ENCODE results near the gene KLHL1. TPM values are rescaled to one million over a fixed set of nuclear protein-coding genes. Genes with fewer than 3 reads are reported as not detected.

The KLHL1 gene
- total and polyA plus RNA-seq, 2 of the 4 experiments (the other 2 are of a cell fraction) = not detected

DNA sequence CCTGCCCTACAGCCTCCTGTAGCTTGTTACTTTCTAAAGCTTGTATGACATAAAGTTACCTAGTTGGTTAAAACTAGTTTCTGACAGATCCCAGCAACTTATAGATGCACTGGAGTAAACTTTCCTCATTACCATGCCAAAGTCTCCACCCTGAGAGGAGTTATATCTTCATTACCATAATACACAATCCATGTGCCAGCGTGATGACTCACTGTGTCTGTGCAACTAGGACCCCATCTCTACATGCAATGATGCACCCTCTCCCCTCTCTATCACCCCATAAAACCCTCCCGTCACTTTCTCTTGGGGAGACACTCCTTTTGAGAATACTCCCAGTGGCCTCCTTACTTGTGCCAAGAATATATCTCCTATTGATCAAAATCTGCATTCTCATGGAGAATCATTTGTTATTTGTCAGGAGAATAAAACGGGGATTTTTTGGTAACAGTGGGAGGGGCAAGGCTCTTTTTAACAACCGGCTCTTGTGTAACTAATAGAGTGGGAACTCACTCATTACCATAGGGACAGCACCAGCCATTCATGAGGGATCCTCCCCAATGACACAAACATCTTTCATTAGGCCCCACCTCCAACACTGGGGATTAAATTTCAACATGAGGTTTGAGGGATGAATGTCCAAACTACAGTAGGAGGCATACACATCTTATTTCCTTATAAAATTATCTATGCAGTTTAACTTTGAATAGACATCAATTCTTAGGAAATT is 235.8 kb downstream of the KLHL1 start:
- no peak overlapping the region for H4K5ac ChIP-seq (ENCODE audit: low read depth, low read length)
- H3K4me2 ChIP-seq (ENCODE audit: low read depth, low read length) = no peak overlapping the region
- TF ChIP-seq RAD21 (IDR thresholded peaks at IDR 0.05; ENCODE audit: low read length) (no peak), SMC3 (IDR thresholded peaks at IDR 0.05; ENCODE audit: low read depth, low read length) (no peak), BHLHE40 (IDR thresholded peaks at IDR 0.05; ENCODE audit: low read depth, low read length) (no peak), FOS (IDR thresholded peaks at IDR 0.05; ENCODE audit: low read depth, low read length) (no peak), CHD1 (IDR thresholded peaks at IDR 0.05; ENCODE audit: low read depth, low read length) (no peak), RCOR1 (IDR thresholded peaks at IDR 0.05; ENCODE audit: insufficient replicate concordance, low read length) (no peak), MXI1 (IDR thresholded peaks at IDR 0.05; ENCODE audit: borderline replicate concordance, low read depth, low read length) (no peak), NFE2L2 (IDR thresholded peaks at IDR 0.05; ENCODE audit: low read depth, low read length) (no peak), MAZ (IDR thresholded peaks at IDR 0.05; ENCODE audit: borderline replicate concordance, low read depth, low read length) (no peak), CEBPB (IDR thresholded peaks at IDR 0.05; ENCODE audit: low read depth, low read length) (no peak), POLR2A (IDR thresholded peaks at IDR 0.05; ENCODE audit: low read depth, low read length) (no peak), MAFK (IDR thresholded peaks at IDR 0.05; ENCODE audit: low read depth, low read length) (no peak), RFX5 (IDR thresholded peaks at IDR 0.05; ENCODE audit: low read depth, low read length) (no peak)
- TF ChIP-seq, protein P1, sequence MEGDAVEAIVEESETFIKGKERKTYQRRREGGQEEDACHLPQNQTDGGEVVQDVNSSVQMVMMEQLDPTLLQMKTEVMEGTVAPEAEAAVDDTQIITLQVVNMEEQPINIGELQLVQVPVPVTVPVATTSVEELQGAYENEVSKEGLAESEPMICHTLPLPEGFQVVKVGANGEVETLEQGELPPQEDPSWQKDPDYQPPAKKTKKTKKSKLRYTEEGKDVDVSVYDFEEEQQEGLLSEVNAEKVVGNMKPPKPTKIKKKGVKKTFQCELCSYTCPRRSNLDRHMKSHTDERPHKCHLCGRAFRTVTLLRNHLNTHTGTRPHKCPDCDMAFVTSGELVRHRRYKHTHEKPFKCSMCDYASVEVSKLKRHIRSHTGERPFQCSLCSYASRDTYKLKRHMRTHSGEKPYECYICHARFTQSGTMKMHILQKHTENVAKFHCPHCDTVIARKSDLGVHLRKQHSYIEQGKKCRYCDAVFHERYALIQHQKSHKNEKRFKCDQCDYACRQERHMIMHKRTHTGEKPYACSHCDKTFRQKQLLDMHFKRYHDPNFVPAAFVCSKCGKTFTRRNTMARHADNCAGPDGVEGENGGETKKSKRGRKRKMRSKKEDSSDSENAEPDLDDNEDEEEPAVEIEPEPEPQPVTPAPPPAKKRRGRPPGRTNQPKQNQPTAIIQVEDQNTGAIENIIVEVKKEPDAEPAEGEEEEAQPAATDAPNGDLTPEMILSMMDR (conservative IDR thresholded peaks at IDR 0.05; ENCODE audit: low read depth, low read length) = no peak
- TF ChIP-seq, protein P2, sequence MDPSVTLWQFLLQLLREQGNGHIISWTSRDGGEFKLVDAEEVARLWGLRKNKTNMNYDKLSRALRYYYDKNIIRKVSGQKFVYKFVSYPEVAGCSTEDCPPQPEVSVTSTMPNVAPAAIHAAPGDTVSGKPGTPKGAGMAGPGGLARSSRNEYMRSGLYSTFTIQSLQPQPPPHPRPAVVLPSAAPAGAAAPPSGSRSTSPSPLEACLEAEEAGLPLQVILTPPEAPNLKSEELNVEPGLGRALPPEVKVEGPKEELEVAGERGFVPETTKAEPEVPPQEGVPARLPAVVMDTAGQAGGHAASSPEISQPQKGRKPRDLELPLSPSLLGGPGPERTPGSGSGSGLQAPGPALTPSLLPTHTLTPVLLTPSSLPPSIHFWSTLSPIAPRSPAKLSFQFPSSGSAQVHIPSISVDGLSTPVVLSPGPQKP (IDR thresholded peaks at IDR 0.05; ENCODE audit: borderline replicate concordance, low read depth, low read length) = no peak
- TF ChIP-seq, protein P3, sequence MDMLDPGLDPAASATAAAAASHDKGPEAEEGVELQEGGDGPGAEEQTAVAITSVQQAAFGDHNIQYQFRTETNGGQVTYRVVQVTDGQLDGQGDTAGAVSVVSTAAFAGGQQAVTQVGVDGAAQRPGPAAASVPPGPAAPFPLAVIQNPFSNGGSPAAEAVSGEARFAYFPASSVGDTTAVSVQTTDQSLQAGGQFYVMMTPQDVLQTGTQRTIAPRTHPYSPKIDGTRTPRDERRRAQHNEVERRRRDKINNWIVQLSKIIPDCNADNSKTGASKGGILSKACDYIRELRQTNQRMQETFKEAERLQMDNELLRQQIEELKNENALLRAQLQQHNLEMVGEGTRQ (IDR thresholded peaks at IDR 0.05; ENCODE audit: low read depth, low read length) = no peak
- no peak overlapping the region for H3K23ac ChIP-seq (ENCODE audit: low read depth, low read length)
- H3K4ac ChIP-seq (ENCODE audit: low read depth, low read length) = no peak overlapping the region
- DNase-seq = no peak
- no TSS peak for BruUV-seq (replicated peaks)
- dilution Hi-C loops (cut with HindIII; ENCODE audit: low sequenced_read_pairs, unreplicated experiment) = no loop called here
- H3K4me1 ChIP-seq (ENCODE audit: control insufficient read depth, insufficient read depth, low read length) = no peaks in the 10 kb centered on the region
- WGBS, 2 experiments (ENCODE audit: extremely low coverage in 2 of 2, insufficient read length in 1 of 2) = no CpG with 5 or more reads among the region's 4 CpGs
- H2BK5ac ChIP-seq (ENCODE audit: low read depth, low read length, poor library complexity, severe bottlenecking) = no peak overlapping the region
- ChIA-PET CTCF (no interaction called here), POLR2A (ENCODE audit: unreplicated experiment) (no interaction called here)
- intact Hi-C loops (cut with micrococcal nuclease) = no loop called here
- no peak overlapping the region for H3K14ac ChIP-seq (replicated peaks; ENCODE audit: low read depth, low read length)
- ATAC-seq (ENCODE audit: low read depth) = no peak
- H3K9me3 ChIP-seq (ENCODE audit: control insufficient read depth, insufficient read depth, low read length) = peaks cover 2% of the 10 kb centered on the region; the same call in 1 of the 2 replicates
- H3K79me1 ChIP-seq (ENCODE audit: low read depth in 1 of 2, low read length in 2 of 2) = no peaks in the 10 kb centered on the region
- H3K9me1 ChIP-seq (ENCODE audit: insufficient read depth, low read length) = no peaks in the 10 kb centered on the region
- no peak overlapping the region for H4K91ac ChIP-seq (ENCODE audit: insufficient read depth, low read depth, low read length)
- no peak overlapping the region for H3K18ac ChIP-seq (ENCODE audit: low read depth, low read length)
- H3K9ac ChIP-seq (ENCODE audit: low read depth, low read length) = no peak overlapping the region
- no peak overlapping the region for H2AFZ ChIP-seq (replicated peaks; ENCODE audit: low read length, poor library complexity)
- H4K20me1 ChIP-seq (ENCODE audit: insufficient read depth, low read length) = no peaks in the 10 kb centered on the region
- H4K8ac ChIP-seq (ENCODE audit: low read depth in 2 of 2, low read length in 2 of 2) = no peak overlapping the region
- H2BK20ac ChIP-seq (ENCODE audit: low read depth, low read length) = no peak overlapping the region
- H2BK15ac ChIP-seq (ENCODE audit: low read depth, low read length) = no peak overlapping the region
- H3K56ac ChIP-seq (ENCODE audit: extremely low read depth, insufficient read depth, low read length) = no peak overlapping the region
- no peak overlapping the region for H2BK120ac ChIP-seq (ENCODE audit: low read depth, low read length)
- H3K4me3 ChIP-seq (ENCODE audit: insufficient read depth, low read depth, low read length) = no peak overlapping the region
- no peaks in the 10 kb centered on the region for H3K36me3 ChIP-seq (ENCODE audit: control insufficient read depth, insufficient read depth, low read length)
- no peak overlapping the region for H3K27ac ChIP-seq (ENCODE audit: insufficient read depth, low read length)
- H2AK5ac ChIP-seq (ENCODE audit: low read depth, low read length) = no peak overlapping the region
- in situ Hi-C loops (cut with MboI; ENCODE audit: low sequenced_read_pairs) = no loop called here
- H3K27me3 ChIP-seq (ENCODE audit: control insufficient read depth, insufficient read depth, low read length) = no peaks in the 10 kb centered on the region
- H2AK9ac ChIP-seq (replicated peaks; ENCODE audit: low read depth, low read length, poor library complexity) = no peak overlapping the region
